Kidney capillary endothelial cell (primary cell): ENCODE measurements around the gene RNF19B.
"Not testable (repeated sequence)": the region's sequence is repeated elsewhere in the genome, so short reads cannot be mapped to it uniquely, and the experiment has no call there.

Source experiments
- DNase-seq: peaks from one replicate; pipeline ENCODE4 v3.0.0-alpha.2; 2018; ENCODE audit warnings: low spot score

The RNF19B gene, protein sequence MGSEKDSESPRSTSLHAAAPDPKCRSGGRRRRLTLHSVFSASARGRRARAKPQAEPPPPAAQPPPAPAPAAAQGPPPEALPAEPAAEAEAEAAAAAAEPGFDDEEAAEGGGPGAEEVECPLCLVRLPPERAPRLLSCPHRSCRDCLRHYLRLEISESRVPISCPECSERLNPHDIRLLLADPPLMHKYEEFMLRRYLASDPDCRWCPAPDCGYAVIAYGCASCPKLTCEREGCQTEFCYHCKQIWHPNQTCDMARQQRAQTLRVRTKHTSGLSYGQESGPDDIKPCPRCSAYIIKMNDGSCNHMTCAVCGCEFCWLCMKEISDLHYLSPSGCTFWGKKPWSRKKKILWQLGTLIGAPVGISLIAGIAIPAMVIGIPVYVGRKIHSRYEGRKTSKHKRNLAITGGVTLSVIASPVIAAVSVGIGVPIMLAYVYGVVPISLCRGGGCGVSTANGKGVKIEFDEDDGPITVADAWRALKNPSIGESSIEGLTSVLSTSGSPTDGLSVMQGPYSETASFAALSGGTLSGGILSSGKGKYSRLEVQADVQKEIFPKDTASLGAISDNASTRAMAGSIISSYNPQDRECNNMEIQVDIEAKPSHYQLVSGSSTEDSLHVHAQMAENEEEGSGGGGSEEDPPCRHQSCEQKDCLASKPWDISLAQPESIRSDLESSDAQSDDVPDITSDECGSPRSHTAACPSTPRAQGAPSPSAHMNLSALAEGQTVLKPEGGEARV

DNA sequence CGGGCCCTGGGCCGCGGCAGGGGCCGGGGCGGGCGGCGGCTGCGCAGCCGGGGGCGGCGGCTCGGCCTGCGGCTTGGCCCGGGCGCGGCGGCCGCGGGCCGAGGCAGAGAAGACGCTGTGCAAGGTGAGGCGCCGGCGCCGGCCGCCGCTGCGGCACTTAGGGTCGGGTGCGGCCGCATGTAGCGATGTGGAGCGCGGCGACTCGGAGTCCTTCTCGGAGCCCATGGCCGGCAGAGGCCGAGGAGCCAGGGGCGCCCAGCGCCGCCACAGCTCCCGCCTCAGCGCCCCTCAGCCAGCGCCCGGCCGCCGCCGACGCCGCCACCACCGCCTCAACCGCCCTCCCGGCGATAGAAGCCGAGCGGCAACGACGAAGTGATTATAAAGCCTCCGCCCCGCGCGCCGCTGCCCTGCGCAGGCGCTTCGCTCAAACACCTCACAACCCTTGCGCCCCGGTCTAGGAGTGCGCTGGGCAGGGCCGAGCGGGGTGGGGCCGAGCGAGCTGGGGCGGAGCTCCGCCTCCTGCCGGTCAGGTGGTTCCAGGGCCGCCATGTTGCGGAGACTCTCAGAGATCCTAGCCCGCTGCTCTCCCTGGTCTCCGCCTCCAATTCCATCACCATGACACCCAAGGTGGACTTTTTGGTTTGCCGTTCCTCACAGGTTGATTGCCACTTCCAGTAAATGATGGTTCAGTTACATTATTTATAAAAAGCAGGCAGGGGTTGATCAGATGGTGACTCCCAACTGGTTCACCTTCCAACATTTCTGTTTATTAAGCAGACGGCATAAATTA is at the start of gene RNF19B:
RNF19B (minus strand) TSS at position 349 of the 790 bp plus-strand sequence; CDS start at position 225, 124 bp downstream.
- peak; percentile 91 for DNase-seq

DNA sequence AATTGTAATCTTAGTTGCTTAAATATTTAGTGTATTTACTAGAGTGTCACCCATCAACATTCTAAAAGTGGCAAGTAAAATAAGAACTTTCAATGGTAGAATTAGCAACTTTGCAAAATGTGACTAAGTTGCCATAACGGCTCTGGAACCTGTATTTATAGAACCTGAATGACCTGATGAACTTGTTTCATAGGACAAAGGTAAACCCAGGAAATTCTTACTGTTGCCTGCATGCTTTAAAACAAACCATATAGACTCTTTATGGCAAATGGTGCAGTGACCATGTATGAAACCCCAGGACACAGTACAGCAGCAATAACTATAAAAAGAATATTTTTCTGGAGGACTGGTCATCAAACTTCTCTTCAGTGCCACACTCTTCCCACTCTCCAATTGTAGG is 49.2 kb upstream of the RNF19B start:
- no peak for DNase-seq

DNA sequence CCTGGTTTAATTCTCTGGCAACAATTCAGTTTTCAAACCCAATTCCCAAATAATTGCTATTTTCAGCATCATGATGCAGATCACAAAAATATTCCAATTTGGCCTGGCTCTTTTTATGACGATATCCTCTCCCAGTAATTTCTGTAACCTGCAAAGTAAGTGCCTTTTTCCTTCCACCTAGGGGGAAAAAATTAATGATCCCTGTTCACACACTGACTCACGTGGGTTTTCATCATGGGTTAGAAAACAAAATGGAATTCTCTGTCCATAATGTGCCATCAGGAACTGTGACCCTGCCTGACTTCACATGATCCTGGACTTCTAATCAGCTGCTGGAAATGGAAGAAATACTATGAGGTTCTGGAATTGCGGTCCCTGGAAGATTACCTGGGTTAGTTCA is 47.6 kb upstream of the RNF19B start:
- DNase-seq, result no peak

DNA sequence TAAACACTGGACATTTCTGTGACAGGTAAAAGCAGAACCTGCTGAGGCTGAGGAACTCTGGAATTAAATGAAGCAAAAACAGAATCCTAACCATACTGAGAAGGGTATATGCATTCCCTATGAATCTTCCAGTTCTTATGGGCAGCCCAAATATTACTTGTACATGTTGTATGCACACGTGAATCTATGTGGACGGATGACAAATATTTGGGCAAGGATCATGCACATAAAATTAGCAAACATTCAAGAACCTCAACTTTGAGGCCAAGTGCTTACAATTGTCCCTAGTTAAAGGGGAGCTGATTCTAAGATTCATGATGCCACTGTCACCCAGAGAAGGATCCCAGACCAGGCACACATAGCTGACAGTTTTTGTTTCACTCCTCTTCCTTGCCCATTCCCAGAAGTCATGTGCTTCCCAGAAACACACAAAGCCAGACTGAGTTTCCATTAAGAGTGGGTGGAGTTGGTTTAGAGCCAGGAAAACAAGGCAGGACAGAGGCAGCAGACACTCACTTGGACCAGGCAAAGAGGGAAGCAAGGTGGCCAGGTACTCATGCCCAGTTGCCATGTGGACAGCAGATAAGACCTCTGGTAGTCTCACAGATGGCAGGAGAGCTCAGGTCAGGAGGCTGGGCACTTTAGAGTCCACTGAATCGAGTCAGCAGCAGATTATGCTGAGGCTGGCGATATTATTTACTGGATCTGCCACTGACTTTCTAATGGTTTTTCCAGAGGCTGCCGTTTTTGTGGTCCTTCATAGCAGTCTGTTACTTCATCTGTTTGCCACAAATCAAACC is 46.5 kb upstream of the RNF19B start:
- no peak for DNase-seq

DNA sequence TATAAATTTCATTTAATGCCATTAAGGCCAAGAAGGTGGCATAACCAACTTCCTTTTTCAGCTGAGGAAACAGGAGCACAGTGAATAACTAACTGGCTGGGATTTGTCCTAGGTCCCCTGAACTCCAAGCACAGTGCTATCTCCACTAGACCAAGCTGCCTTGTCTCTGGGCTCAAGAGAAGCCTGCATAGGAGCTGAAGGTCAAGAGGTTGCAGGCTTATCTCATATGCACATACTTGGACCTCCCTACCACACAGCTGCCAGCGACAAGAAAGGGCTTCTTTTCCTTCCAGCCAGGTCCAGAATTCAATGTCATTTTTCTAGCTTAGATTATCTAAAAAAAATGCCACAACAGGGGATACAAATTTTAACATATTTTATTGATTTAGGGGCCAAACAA is 45.0 kb upstream of the RNF19B start:
- DNase-seq, result no peak

DNA sequence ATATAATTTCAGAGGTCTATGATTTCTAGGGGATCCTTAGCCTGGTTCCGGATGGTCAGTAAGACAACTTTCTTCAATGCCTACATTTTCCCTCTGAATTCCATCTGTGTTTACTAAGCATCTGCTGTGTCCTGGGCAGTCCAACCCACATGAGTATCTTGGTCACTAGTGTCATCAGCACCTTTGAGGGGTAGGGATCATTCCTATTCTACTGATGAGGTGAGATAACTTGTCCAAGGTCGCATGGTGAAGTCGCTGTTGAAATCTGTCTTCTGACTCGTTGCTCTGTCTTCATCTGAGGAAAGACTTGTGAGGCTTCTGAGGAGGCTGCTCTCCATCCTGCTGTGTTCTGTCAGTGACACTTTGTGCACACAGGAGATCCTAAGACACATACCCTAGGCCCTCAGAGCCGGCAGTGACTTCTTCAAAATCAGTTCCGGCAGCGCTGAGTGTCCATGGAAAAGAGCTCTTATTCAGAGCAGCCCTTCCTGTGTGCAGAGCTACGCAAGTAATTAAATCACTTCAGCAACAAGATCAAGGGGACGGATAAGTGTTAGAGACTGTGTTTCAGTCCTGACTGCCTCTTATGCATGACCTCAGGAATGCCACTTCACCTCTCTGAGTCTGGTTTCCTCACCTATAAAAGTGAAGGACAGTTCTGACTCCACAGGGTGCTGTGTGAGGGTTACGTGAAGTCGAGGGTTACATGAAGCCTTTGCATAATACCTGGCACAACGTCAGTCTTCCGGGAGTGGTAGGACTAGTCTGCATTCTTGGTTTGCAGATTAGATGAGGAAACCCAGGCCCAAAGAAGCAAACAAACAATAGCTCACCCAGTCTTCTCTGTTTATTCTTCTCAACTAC is 43.7 kb upstream of the RNF19B start:
- DNase-seq, result no peak

DNA sequence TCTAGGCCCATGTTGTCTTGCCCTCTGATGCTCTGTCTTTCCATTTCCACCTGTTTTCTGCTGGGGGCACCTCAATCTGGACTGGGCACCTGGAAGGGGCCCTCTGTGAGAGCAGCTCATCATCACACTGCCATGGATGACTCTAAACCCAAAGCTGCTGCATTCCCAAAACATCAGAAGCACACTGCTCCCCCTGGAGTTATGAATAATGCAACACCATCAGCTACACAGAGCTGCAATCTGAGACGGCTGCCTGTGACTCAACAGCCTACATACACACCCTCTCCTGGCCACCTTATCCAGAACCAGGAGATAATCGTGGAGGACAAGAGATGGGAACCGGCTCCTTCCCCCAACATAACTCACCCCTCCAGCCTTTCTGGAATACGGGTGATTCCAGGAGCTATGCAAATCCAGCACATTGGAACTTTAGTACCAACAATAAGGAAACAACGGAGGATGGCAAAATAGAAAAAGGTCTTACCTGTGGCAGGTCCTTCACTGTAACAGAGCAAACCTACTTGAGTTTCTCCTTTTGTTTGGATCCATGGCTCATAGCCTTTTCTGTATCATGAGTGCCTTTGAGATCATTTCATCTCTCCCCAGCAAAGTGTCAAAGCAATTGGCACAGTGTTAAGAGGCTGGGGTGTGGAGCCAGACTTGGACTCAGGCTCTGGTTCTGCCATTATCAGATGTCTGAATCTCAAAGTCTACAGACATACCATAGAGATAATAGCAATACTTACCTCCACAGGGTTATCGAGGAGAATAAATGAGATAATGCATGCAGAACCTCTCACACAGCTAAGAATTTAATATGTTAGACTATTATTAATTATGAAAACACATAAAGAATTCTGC is 42.8 kb upstream of the RNF19B start:
- DNase-seq, result peak; percentile 81

DNA sequence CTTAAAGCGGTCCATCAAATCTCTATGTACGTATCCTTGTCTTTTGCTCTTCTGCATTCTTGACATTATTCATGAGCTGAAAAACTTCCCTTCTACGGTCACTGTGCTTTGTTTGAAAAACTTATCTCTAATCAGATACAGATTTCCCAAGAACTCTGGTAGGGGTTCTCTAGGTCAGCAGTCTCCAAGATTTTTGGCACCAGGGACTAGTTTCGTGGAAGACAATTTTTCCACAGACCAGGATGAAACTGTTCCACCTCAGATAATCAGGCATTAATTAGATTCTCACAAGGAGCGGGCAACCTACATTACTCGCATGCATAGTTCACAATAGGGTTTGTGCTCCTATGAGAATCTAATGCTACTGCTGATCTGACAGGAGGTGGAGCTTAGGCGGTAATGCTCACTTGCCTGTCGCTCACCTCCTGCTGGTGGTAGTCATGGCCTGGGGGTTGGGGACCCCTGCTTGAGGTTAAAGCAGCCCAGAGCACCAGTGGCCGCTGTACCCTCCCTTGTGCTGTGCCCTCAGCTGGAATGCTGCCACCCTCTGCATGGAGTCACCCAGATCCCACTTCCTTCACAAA is 41.3 kb upstream of the RNF19B start:
- DNase-seq, result no peak

DNA sequence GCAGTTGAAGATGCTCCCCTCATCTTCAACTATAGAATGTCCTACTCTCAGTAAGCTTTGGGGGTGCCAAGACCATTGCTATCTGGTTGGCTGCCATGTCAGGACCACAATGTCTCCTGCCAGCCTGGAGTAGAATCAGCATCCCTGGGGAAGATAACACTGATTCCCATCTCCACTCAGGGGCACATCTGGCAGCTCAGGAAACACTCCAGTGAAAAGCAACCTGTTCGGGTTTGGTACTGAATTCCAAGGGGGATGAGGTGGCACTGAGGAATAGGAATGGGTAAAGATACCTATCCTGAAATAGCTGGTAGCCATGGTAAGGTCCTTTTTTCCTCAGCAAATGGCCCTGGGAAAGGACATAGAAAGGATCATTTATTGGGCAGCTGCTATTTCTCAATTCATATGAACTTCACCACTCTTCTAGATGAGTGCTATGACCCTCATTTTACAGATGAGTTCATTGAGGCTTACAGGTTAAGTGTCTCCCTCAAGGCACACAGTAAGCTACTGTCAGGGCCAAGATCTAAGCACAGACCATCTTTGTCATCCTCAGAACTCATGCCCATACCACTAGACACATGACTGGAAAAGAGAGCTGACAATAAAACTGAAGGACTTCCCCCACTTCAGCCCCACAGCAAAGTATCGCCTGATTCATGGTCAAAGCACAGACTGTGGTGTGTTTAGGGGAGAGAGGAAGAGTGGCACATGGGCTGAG is 40.7 kb upstream of the RNF19B start:
- no peak for DNase-seq

DNA sequence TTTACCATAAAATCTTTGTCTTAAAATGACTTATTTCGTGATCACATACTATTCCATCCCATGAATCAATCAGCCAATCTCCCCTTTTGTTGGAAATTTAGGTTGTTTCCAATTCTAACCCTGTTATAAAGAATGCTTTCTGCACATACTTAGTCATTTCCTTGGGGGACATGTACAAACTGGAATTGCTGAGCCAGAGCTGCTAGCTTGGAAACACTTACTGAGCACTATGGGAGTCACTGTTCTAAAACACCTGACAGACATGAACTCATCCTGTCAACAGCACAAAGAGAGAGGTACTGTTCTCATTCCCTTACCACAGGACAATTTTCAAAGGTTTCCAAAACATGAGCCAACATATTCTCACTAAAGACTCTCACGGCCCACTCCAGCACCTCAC is 40.0 kb upstream of the RNF19B start:
- peak; percentile 73 for DNase-seq

DNA sequence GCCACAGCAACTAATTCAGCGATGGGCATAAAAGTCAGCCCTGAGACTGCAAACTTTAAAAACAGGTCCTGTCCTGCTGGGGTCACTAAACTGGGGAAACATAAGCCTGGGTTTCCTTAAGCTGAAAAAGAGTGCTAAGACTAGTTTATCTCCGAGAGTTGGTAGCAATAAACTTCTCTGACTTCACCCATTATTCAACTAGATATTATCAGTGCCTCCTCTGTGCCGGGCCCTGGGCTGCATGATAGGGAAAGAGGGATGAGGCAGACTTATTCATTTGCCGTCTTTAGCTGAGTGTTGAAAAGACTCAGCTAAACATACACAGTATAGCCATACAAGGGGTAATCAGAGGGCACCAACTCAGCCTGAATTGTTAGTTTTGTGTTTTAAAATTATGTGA is 39.0 kb upstream of the RNF19B start:
- no peak for DNase-seq

DNA sequence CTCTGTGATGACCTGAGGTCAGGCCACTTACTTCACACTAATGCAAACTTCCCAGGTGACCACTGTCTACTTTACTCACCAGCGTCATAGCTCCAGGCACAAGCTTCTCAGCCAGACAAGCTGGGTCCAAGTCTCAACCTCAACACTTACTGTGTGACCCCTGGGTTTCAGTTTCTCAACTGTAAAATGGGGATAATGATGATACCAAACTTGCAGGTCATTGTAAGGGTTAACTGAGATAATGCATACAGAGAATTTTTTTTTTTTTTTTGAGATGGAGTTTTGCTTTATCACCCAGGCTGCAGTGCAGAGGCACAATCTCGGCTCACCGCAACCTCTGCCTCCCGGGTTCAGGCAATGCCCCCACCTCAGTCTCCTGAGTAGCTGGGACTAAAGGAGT is 37.4 kb upstream of the RNF19B start:
- no peak for DNase-seq

DNA sequence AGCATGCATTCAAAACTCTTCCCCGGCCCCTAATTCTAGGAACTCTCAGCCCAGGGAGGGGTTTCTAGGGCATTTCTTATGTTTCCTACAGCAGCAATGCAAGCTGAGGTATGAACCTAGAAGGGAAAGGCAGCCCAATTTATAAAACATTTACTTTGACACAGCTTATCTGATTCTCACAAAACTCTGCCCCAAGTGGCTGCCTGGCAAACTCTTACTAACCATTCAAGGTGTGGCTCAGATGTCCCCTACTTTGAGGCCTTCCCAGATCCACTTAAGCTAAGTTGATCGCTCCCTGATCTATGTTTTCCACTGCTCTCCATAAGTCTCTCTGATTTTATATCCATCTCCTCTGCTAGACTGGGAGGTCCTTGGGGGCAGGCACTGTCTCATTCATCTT is 36.7 kb upstream of the RNF19B start:
- DNase-seq, result no peak

DNA sequence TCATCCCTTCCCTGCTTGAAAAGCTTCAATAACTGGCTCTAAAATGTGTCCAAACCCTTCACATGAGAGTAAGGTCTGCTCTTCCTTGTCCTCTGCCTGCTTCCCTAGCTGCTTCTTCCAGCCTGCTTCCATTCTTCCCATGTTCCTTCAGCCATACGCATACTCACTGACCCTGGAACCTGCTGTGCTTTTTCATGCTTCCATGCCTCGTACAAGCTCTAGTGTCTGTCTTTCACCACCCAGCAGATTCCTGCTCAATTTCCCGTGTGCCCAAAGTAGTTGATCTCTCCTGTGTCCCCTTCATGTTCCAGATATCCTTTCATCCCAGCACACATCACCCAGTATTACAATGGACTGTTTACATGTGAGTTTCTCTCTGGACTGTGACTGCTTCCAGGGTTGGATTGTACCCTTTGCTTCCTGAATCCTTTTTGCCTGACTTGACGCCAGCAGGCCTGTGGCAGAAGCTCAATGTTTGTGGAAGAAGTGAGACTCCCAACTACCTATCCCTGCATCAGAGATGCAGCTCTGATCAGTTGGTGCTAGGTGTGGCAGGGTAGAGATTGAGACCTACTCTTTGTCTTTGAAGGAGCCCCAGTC is 35.9 kb upstream of the RNF19B start:
- no peak for DNase-seq

DNA sequence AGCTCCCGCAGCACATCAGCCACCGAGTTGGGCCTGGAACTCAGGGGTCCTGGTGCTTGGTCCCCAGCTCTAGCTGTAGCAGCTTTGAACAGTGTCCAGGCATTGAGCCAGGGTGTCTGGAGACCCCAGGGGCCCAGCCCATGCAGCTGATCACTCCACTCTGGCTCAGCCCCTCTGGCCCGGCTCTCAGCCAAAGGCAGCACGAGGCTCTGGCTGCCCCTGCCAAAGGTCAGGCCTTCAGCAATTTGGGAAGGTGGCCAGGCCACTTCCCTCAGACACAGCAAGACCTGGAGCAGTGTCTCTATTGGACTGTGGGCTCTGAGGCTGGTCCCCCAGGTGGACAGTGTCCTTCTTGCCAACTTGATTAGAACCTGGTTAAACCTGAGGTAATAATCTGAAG is 34.4 kb upstream of the RNF19B start:
- DNase-seq, result no peak

DNA sequence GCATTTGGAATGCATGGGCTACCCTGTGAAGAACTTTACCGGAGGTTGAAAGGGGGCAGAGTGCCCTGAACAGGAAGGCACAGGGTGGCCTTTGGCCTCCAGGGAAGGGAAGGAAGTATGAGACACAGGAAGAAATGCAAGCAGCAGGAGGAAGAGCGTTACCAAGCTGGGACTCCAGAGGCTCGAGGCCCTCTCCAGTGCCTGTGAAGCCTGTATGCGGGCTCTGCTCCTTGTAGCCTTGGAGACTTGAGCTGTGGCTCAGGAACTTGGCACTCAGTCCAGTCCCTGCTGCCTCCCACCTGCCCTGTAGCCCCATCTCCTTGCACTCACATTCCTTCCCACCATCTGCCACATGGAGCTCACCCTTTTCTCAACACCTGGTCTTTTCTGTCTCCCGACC is 33.5 kb upstream of the RNF19B start:
- peak; percentile 96 for DNase-seq

DNA sequence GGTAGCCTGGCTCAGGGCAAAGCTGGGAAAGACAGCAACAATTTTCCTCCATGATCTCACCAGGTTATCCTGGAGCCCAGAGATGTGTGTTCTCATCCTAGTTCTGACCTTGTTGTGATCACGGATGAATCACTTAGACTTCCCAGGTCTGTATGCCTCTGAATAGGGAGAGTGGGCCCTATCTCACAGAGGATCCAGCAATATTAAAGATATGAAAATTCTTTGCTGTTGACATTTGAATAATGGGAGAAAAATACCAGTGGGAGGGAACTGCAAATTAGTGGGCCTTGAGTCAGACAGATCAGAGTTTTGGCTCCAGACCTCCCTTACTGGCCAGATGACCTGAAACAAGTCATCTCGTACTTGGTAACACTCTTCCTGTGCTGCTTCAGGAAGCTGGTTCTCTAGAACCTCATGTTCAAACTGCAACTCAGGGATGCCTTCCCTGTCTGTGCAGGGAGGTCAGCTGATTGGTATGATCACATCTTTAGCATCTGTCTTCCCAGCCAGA is 32.8 kb upstream of the RNF19B start:
- DNase-seq, result peak; percentile 95

DNA sequence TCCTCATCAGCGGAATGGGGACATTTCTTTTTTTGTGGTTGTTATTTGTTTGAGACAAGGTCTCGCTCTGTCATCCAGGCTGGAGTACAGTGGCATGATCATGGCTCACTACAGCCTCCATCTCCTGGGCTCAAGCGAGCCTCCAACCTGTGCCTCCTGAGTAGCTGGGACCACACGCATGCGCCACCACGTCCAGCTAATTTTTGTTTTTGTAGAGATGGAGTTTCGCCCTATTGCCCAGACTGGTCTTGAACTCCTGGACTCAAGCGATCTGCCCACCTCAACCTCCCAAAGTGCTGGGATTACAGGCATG is 28.7 kb upstream of the RNF19B start:
- DNase-seq, result not testable (repeated sequence)
